ENCODE data around the gene EXD3. TPM values are rescaled to one million over a fixed set of nuclear protein-coding genes. Genes with fewer than 3 reads are reported as not detected.

Gene EXD3
- total and polyA plus RNA-seq, 4 donors, result 9.4 to 43.5 (median 27.6) TPM

DNA sequence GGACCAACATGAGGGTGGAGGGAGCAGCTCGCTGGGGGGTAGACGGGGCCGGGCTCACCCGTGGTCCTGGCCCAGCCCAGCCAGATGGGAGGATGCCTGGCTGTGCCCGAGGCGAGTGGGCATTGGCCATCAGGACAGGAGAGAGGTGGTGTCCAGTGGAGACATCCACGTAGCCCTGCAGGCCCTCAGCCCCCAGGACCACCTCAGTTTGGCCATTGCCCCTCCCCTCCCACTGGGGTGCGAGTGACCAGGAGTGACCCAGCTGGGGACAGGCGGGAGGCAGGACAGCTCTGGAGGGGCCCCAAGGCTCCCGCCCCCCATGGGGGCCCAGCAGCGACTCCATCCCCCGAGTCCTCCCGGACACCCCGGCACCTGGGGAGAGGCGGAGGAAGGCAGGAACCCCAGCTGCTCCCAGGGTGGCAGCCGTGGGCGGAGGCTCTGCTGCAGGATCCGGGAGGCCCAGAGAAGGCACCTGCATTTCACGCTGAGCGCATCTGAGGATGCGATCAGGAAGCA, 8.5 kb upstream of the EXD3 start:
- WGBS (ENCODE audit: insufficient coverage), result 85% methylated on average over 21 of the region's 21 CpGs

DNA sequence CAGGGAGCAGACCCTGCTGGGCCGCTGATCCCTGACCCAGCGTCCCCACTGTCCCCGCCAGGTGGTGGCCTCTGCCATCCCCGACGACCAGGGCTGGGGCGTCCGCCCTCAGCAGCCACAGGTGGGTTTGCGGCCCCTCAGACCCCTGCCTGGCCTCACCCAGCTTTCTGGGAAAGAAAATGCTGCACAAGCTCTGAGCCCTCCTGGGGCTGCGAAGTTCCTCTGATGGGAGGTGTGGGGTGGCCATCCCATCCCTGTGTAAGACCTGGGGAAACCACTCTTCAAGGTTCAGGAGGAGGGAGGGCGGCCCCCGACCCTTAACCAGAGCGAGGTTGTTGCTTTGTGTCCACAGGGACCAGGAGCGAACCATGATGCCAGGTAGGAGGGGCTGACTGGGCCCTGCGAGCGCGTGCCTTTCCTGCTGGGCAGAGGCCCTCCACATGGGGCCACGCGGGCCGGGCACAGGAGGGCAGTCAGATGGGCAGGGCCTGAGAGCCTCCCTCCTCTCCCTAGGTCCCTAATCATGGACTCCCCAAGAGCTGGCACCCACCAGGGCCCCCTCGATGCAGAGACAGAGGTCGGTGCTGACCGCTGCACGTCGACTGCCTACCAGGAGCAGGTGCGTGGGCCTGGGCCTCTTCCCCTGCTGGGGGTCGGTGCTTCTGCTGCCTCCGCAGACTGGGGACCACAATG, 7.9 kb upstream of the EXD3 start:
- Histone ChIP-seq H3K27ac (ENCODE audit: low read depth, low read length) (no peak overlapping the region), H3K36me3 (ENCODE audit: control insufficient read depth, insufficient read depth, low read length) (peaks cover 69% of the 10 kb centered on the region), H3K9me3 (ENCODE audit: control insufficient read depth, insufficient read depth, low read length) (no peaks in the 10 kb centered on the region), H3K27me3 (ENCODE audit: control insufficient read depth, insufficient read depth, low read length) (no peaks in the 10 kb centered on the region), H3K4me1 (ENCODE audit: control insufficient read depth, insufficient read depth, low read length) (no peaks in the 10 kb centered on the region), H3K4me3 (ENCODE audit: low read depth, low read length) (no peak overlapping the region)
- DNase-seq (ENCODE audit: low read depth in 4 of 6, low spot score in 6 of 6), result no peak
- WGBS (ENCODE audit: insufficient coverage), result 80% methylated on average over 26 of the region's 27 CpGs

More for the DNA sequence above, 8.5 kb upstream of the EXD3 start:
- Histone ChIP-seq H3K27me3 (ENCODE audit: control insufficient read depth, insufficient read depth, low read length) (no peaks in the 10 kb centered on the region), H3K4me3 (ENCODE audit: low read depth, low read length) (no peak overlapping the region), H3K4me1 (ENCODE audit: control insufficient read depth, insufficient read depth, low read length) (no peaks in the 10 kb centered on the region), H3K27ac (ENCODE audit: low read depth, low read length) (no peak overlapping the region), H3K9me3 (ENCODE audit: control insufficient read depth, insufficient read depth, low read length) (no peaks in the 10 kb centered on the region), H3K36me3 (ENCODE audit: control insufficient read depth, insufficient read depth, low read length) (peaks cover 64% of the 10 kb centered on the region)
- no peak for DNase-seq (ENCODE audit: low read depth in 4 of 6, low spot score in 6 of 6)

DNA sequence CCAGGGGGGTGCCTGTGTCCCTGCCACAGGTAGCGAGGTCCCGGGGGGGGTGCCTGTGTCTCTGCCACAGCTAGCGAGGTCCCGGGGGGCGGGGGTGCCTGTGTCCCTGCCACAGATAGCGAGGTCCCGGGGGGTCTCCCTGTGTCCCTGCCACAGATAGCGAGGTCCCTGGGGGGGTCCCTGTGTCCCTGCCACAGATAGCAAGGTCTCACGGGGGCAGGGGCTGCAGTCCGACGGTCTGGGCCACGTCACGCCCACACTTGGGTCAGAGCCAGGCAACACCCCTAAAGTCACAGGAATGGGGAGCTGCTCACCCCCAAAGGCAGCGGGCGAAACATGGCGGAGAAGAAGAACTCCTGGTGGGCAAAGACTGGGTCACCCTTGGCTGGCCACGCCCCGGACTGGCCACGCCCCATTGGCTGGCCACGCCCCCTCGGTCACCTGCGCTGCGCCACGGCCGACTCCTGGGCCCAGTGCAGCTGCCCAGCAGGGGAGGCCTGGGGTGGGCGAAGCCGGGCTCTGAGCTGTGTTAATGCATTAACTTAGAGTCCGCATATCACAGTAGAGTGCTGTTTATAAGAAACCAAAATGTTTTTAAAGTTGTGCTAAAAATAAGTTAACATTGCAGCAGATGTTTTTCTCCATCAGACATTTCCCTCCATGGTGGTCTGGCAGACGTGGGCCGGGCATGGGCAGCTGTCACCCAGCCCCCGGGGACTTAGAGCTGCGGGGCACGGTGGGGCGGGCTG, 7.2 kb upstream of the EXD3 start:
- Histone ChIP-seq H3K4me3 (ENCODE audit: low read depth, low read length) (no peak overlapping the region), H3K27me3 (ENCODE audit: control insufficient read depth, insufficient read depth, low read length) (no peaks in the 10 kb centered on the region), H3K36me3 (ENCODE audit: control insufficient read depth, insufficient read depth, low read length) (peaks cover 67% of the 10 kb centered on the region), H3K27ac (ENCODE audit: low read depth, low read length) (no peak overlapping the region), H3K9me3 (ENCODE audit: control insufficient read depth, insufficient read depth, low read length) (no peaks in the 10 kb centered on the region), H3K4me1 (ENCODE audit: control insufficient read depth, insufficient read depth, low read length) (no peaks in the 10 kb centered on the region)
- WGBS (ENCODE audit: insufficient coverage), result 72% methylated on average over 33 of the region's 34 CpGs
- no peak for DNase-seq (ENCODE audit: low read depth in 4 of 6, low spot score in 6 of 6)

GRCh38 chr9:137429546-137429890, 6.6 kb upstream of the EXD3 start:
- Histone ChIP-seq H3K27ac (ENCODE audit: low read depth, low read length) (no peak overlapping the region), H3K4me3 (ENCODE audit: low read depth, low read length) (no peak overlapping the region), H3K9me3 (ENCODE audit: control insufficient read depth, insufficient read depth, low read length) (no peaks in the 10 kb centered on the region), H3K27me3 (ENCODE audit: control insufficient read depth, insufficient read depth, low read length) (no peaks in the 10 kb centered on the region), H3K36me3 (ENCODE audit: control insufficient read depth, insufficient read depth, low read length) (peaks cover 61% of the 10 kb centered on the region), H3K4me1 (ENCODE audit: control insufficient read depth, insufficient read depth, low read length) (no peaks in the 10 kb centered on the region)
- no peak for DNase-seq (ENCODE audit: low read depth in 4 of 6, low spot score in 6 of 6)
- 91% methylated on average over 12 of the region's 14 CpGs for WGBS (ENCODE audit: insufficient coverage)

DNA sequence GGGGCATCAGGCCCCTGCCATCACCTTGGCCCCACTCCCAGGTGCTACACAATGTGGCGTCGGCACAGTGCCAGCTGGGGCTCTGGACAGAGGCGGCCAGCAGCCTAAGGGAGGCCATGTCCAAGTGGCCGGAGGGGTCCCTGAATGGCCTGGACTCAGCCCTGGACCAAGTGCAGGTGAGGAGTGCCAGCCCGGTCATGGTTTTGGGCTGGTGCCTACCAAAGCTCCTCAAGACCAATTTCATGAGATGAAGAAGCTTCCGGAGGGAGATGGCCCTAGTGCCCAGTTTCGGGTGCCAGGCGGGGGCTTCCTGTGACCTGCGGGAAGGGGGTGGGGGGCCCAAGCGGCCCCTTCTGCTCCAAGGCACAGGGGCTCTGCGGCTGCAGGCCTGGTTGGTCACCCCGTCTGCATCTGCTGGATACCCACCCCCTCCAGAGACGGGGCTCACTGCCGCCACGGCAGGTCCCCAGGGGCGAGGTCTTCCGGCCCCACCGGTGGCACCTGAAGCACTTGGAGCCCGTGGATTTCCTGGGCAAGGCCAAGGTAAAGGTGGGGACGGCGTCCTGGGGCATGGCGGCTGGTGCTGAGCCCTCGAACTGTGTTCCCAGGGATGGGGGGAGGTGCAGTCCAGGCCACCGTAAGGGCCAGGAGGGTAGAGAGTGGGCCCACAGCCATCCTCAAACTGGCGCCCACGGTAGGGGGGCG, 6.0 kb upstream of the EXD3 start:
- Histone ChIP-seq H3K9me3 (ENCODE audit: control insufficient read depth, insufficient read depth, low read length) (no peaks in the 10 kb centered on the region), H3K27me3 (ENCODE audit: control insufficient read depth, insufficient read depth, low read length) (no peaks in the 10 kb centered on the region), H3K36me3 (ENCODE audit: control insufficient read depth, insufficient read depth, low read length) (peaks cover 55% of the 10 kb centered on the region), H3K4me3 (ENCODE audit: low read depth, low read length) (no peak overlapping the region), H3K27ac (ENCODE audit: low read depth, low read length) (no peak overlapping the region), H3K4me1 (ENCODE audit: control insufficient read depth, insufficient read depth, low read length) (peaks cover 4% of the 10 kb centered on the region)
- 85% methylated on average over 20 of the region's 27 CpGs for WGBS (ENCODE audit: insufficient coverage)
- no peak for DNase-seq (ENCODE audit: low read depth in 4 of 6, low spot score in 6 of 6)

DNA sequence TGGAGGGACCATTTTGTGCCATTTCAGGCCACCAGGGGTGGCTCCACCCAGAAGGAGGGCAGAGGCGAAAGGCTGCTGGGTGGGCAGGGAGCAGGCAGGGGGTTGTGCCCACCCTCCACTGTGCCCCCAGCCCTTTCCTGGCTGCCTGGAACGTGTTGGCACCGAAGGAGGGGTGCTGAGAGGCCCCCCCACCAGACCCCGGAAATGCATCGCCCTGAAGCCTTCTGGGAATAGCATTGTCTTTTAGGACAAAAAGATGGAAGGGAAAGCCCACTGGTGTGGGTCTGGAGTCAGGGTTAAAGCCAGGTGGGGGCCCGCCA, 5.3 kb upstream of the EXD3 start:
- peaks cover 48% of the 10 kb centered on the region for H3K36me3 ChIP-seq (ENCODE audit: control insufficient read depth, insufficient read depth, low read length)
- WGBS (ENCODE audit: insufficient coverage), result 75% methylated on average over 5 of the region's 6 CpGs

GRCh38 chr9:137427454-137428310, 4.7 kb upstream of the EXD3 start:
- no peak overlapping the region for H3K4me3 ChIP-seq (ENCODE audit: low read depth, low read length)
- H3K4me1 ChIP-seq (ENCODE audit: control insufficient read depth, insufficient read depth, low read length), result peaks cover 8% of the 10 kb centered on the region
- H3K27ac ChIP-seq (ENCODE audit: low read depth, low read length), result no peak overlapping the region
- H3K27me3 ChIP-seq (ENCODE audit: control insufficient read depth, insufficient read depth, low read length), result no peaks in the 10 kb centered on the region
- WGBS (ENCODE audit: insufficient coverage), result 80% methylated on average over 26 of the region's 27 CpGs
- no peak for DNase-seq (ENCODE audit: low read depth in 4 of 6, low spot score in 6 of 6)
- peaks cover 43% of the 10 kb centered on the region for H3K36me3 ChIP-seq (ENCODE audit: control insufficient read depth, insufficient read depth, low read length)
- no peaks in the 10 kb centered on the region for H3K9me3 ChIP-seq (ENCODE audit: control insufficient read depth, insufficient read depth, low read length)

More for the DNA sequence above, 5.3 kb upstream of the EXD3 start:
- H3K27me3 ChIP-seq (ENCODE audit: control insufficient read depth, insufficient read depth, low read length), result no peaks in the 10 kb centered on the region
- no peak for DNase-seq (ENCODE audit: low read depth in 4 of 6, low spot score in 6 of 6)
- no peak overlapping the region for H3K27ac ChIP-seq (ENCODE audit: low read depth, low read length)
- no peaks in the 10 kb centered on the region for H3K9me3 ChIP-seq (ENCODE audit: control insufficient read depth, insufficient read depth, low read length)
- H3K4me1 ChIP-seq (ENCODE audit: control insufficient read depth, insufficient read depth, low read length), result peaks cover 8% of the 10 kb centered on the region
- H3K4me3 ChIP-seq (ENCODE audit: low read depth, low read length), result no peak overlapping the region

GRCh38 chr9:137426018-137426681, 3.2 kb upstream of the EXD3 start:
- H3K27ac ChIP-seq (ENCODE audit: low read depth, low read length), result no peak overlapping the region
- no peaks in the 10 kb centered on the region for H3K27me3 ChIP-seq (ENCODE audit: control insufficient read depth, insufficient read depth, low read length)
- peaks cover 16% of the 10 kb centered on the region for H3K4me1 ChIP-seq (ENCODE audit: control insufficient read depth, insufficient read depth, low read length)
- H3K9me3 ChIP-seq (ENCODE audit: control insufficient read depth, insufficient read depth, low read length), result no peaks in the 10 kb centered on the region
- H3K36me3 ChIP-seq (ENCODE audit: control insufficient read depth, insufficient read depth, low read length), result peaks cover 34% of the 10 kb centered on the region
- DNase-seq (ENCODE audit: low read depth in 4 of 6, low spot score in 6 of 6), result no peak
- no peak overlapping the region for H3K4me3 ChIP-seq (ENCODE audit: low read depth, low read length)
- 77% methylated on average over 14 of the region's 18 CpGs for WGBS (ENCODE audit: insufficient coverage)
